NCI-H146 (cell line): ENCODE data around the gene HIPK3.
"Not testable (repeated sequence)": the region's sequence is repeated elsewhere in the genome, so short reads cannot be mapped to it uniquely, and the experiment has no call there.

ENCODE experiments used
- DNase-seq: peaks from one replicate; lab custom pipeline; 2025; lab: John Stamatoyannopoulos, UW

HIPK3 gene

DNA sequence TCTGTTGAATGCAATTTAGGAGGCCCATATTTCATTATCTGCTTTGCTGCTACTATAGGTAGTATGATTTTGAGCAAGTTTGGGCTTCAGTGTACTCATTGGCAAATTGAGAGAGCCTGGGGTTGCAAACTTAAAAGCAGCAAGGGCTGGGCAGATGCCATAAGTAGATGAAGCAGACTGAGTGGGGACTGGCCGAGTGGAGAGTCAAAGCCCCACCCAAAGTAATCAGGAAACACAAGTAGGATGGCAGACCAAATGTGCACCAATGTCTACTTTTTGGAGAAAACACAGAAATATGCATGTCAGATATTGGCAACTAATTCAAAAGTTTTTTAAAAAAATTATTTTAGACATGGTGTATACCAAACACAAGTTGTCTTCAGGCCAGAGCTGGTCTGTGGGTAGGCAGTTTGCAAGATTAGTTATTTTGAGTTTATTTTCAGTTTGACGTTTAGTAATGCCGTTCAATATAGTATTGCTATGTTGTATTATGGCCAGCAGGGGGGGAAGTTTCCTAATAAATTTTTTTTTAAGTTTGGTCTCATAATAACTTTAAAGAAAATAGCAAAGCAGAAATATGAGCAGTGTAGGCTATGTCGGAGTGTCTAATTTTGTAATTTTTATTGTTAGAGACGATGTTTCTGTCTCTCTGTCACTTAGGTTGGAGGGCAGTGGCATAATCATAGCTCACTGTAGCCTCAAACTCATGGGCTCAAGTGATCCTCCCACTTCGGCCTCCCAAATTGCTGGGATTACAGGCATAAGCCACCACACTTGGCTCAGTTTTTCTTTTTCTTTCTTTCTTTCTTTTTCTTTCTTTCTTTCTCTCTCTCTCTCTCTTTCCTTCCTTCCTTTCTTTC, 105.1 kb downstream of the HIPK3 start:
- DNase-seq, result peak; percentile 50

DNA sequence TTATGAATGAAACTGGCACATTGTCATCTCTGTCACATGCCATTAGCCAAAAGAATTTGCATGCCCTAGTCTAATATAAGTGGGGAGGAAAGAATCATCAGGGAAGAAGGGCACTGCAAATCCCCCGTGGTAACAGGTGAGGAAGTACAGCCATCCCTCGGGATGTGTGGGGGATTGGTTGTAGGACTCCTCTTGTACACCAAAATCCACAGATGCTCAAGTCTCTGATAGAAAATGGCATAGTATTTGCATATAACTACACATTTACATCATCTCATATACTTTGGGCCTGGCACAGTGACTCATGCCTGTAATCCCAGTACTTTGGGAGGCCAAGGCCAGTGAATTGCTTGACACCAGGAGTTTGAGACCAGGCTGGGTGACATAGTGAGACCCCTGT, 109.7 kb downstream of the HIPK3 start:
- DNase-seq, result no peak

GRCh38 chr11:33368475-33368874, 111.3 kb downstream of the HIPK3 start:
- not testable (repeated sequence) for DNase-seq

GRCh38 chr11:33368931-33369330, 111.8 kb downstream of the HIPK3 start:
- no peak for DNase-seq

DNA sequence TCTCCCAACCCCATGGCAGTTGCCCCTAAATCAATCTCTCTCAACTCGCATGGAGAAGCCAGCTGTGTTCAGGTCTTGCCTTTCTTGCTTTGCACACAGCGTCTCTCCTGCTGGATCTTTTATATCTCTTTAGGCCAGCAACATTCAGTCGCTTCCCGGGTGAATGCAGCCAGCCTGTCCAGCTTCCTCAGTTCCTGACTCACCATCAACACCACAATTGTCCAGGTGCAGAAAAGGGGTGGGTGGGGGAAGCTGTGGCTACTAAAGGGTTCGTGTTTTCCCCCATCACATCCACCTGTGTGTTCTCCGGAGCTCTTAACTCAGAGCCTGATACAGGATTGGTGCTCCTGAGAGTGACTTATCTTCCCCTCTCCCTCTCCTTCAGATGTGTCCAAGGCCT, 116.5 kb downstream of the HIPK3 start:
- no peak for DNase-seq

DNA sequence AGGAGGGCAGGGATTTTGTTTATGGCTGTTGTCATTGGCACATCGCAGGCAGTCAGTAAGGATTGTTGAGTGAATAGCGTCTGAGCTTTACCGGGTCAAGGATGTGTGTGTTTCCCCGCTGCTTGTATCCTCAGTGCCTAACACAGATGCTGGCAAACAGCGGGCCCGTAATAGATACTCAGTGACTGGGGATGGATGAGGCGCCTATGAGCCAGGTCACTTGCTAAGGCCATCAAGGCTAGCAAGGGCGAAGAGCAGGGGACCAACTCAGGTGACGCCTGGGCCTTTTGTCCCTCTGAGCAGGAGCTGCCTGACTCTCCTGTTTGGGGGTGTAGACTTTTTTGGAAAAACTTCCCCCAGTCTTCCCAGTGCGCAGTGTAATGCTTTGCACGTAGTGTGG, 118.1 kb downstream of the HIPK3 start:
- DNase-seq, result no peak

- DNase-seq, result peak; percentile 16
These were observed 118.6 kb downstream of the HIPK3 start, which contains the start of gene KIAA1549L for GRCh38 chr11:33375688-33376311. Gene KIAA1549L (plus strand): TSS chr11:33376108.

DNA sequence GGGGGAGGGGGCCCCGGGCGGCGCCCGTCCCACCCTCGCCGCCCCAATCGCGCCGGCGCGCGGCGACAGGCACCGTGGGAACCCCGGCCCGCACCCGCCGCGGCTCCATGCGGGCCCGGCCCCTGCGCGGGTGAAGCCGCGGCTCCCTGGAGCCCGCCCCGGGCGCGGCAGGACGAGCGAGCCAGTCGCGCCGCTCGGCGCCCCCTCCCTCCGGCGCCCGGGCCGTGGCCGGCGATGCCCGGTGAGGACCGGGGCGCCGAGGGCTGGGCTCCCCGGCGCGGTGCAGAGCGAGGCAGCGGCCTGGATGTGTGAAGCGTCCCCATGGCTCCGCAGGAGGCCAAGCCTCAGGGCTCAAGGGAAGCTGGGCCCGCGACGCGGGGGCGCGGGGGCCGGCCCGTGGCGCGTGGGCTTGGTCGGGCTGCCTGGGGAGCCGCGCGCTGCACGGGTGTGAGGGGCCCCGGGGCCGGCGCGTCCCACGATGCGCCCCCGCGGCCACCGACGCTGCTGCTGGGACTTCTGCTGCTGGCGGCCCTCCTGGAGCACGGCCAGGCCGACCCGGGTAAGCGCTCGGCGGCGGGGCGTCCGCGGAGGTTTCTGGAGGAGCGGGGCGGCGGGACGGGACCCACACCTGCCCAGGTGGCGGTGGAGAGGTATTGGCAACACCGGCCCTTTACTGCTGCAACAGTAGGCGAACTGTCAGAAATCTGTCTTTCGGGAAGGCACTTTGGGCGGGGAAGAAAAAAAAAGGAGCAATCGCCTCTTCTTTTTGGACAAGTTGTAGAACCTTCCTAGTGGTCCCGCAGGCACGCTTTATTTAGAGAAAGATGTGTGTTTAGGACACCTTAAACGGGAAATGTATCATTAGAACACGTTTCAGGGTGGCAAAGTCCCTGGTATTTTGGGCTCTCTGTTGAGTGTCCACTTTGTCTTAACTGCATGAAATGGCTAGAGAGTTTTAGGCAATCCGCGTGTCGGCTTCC, 119.4 kb downstream of the HIPK3 start:
- DNase-seq, result peak; percentile 8

DNA sequence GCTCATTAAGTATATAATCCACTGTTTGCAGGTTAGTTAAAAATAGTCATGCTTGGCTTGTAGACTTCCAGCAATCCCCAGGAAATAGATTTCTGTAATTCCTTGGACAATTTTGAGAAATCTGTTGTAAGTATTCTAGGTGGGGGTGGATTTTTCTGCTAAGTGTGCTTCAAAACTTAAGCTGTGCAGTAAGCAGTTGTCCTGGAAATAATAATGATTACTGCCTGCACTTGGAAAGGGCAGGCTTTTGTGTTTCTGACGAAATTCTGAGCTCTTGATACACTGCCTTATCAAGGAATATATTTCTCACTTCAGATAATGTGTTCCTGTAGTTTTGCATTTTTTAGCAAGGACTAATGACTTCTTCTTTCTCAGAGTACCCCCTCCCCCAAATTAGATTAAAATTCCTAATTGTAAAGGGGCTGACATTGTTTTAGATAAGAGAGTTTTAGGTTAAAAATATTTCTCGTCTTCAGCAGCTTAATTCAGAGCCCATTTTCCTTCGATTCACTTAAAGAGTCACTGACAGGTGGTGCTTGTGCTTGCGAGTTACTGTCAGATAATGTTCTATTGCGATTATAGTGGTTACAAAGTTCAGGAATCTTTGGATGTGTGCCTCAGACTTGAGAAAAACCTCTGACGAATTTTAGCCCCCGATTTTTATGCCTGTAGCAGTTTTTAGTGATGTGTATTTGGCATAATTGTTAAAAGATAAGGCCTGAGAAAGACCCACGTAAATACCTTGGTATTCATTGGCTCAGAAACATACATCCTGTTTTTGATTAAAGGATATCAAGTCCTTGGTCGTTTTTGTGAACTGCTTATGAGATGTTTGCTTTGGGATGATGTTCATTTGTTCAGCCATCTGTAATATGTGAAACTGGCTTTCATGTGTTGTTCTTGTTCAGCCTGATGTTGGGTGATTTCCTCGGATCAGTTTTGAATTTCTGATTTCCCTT, 120.5 kb downstream of the HIPK3 start:
- DNase-seq, result no peak

DNA sequence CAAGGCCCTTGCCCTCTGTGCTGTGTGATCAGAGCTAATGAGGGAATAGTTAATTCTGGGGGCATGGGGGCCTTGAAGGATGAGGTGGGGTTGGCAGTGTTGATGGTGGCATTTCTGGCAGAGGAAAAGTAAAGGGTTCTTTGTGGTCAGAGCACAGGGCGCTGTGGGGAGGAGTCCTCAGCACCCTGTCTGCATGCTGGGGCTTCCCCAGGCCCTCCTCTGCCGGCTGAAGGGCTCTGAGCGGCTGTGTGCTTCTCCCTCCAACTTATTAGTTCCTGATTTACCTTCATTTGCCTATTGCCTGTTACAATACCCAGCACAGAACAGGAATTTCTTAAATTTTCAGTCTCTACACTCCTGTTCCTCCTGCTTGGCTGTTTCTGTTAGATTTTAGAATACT, 122.8 kb downstream of the HIPK3 start:
- DNase-seq, result no peak

GRCh38 chr11:33383075-33383919, 126.1 kb downstream of the HIPK3 start:
- no peak for DNase-seq

DNA sequence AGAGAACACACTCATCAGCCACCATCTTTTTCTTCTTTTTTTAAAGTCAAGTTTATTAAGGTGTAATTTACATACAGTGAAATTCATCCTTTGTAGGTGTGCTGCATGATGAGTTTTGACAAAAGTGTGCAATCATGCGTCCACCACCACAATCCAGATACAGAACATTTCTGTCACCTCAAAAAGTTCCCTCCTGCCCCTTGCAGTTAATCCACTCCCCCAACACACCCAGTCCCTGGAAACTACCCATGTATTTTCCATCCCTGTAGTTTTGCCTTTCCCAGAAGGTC, 126.7 kb downstream of the HIPK3 start:
- DNase-seq, result no peak

DNA sequence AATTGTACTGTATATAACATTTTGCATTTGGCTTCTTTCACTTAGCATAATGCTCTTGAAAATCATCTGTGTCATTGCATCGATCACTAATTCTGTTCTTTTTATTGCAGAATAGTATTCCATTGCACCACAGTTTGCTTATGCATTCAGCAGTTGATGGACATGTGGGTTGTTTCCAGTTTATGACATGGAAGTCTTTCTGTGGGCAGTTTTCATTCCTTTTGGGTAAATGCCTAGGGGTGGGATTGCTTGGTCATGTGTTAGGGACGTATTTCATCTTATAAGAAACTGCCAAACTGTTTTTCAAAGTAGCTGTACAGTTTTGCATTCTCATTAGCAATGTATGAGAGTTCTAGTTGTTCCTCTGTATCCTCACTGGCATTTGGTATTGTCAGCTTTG, 127.0 kb downstream of the HIPK3 start:
- DNase-seq, result no peak

GRCh38 chr11:33387581-33387980, 130.4 kb downstream of the HIPK3 start:
- DNase-seq, result no peak

- DNase-seq, result no peak
These were observed 130.8 kb downstream of the HIPK3 start for GRCh38 chr11:33387996-33388395.

- DNase-seq, result no peak
These were observed 131.8 kb downstream of the HIPK3 start for GRCh38 chr11:33388793-33389525.

DNA sequence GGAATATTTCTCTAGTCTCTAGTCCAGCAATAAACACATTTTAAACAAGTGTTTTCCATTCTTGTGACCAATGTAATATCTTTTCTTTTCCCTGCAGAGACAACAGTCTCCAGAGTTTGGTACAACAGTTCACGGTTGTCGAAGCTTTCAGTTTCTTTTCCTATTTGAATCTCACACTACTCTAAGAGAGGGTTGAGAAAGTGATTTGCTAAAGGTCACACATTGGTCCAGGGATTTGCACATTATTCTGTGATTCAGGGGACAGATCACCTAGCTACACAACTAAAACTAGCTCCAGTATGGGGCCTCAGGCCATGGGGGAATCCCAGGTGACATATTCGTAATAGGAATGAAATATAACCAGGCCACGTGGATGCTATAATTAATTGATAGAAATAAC, 132.5 kb downstream of the HIPK3 start:
- DNase-seq, result no peak

GRCh38 chr11:33390944-33391892, 134.0 kb downstream of the HIPK3 start:
- DNase-seq, result no peak

GRCh38 chr11:33391893-33392251, 134.7 kb downstream of the HIPK3 start:
- no peak for DNase-seq
